Pancreas (tissue), 10 donors: ENCODE results near the gene PRKCH. TPM values are rescaled to one million over a fixed set of nuclear protein-coding genes. Genes with fewer than 3 reads are reported as not detected.

ENCODE experiments used
- ATAC-seq, 4 donors: fragments of 200-7000 bp; cut with Tn5 transposase; one replicate each; pipeline versions ENCODE4 v1.8.0 to v1.9.1; 2020; ENCODE audit warnings: mild to moderate bottlenecking in 4 of 4, moderate library complexity in 4 of 4
- DNase-seq, 6 donors: peaks; one replicate each; pipeline ENCODE4 v3.0.0-alpha.2; 2020
- FAIRE-seq: peaks from 2 replicates; lab custom pipeline; 2012; peaks lifted over from hg19 to GRCh38; lab: Jason Lieb, UNC
- H3K27ac ChIP-seq, 4 donors: fragments of 200-600 bp; sonication (generic); 1 replicate in 3 of 4; 2 replicates in 1 of 4; pipeline versions ENCODE4 v1.5.0 to v1.8.0; 2020
- H3K27me3 ChIP-seq, 4 donors: fragments of 200-600 bp; one replicate each; pipeline ENCODE4 v1.8.0; 2021
- H3K36me3 ChIP-seq, 3 donors: fragments of 200-600 bp; sonication (generic) in 1 of 3; one replicate each; pipeline versions ENCODE4 v1.5.0 to v1.8.0; 2020 to 2021
- H3K4me1 ChIP-seq, 3 donors: fragments of 200-600 bp; one replicate each; pipeline ENCODE4 v1.8.0; 2021
- H3K4me3 ChIP-seq, 4 donors: fragments of 200-600 bp; sonication (generic) in 2 of 4; one replicate each; pipeline versions ENCODE4 v1.5.0 to v1.8.0; 2020 to 2021
- H3K9me3 ChIP-seq, 4 donors: fragments of 200-600 bp; one replicate each; pipeline ENCODE4 v1.8.0; 2021
- WGBS, 2 donors: extraction: QIAGEN DNeasy Blood & Tissue Kit; methylation state at CpG; one replicate each; pipeline ENCODE4 v1.1.7; 2013; 5-methylcytosine and 5-hydroxymethylcytosine counted together
- intact Hi-C, 3 donors: fragments of 100-400 bp; cut with DNase I; formaldehyde crosslinking; loops; one replicate each; pipeline versions ENCODE4 v1.11.1 to v1.14.2; 2022
- polyA plus RNA-seq, 2 donors: library from polyadenylated mRNA; stranded (reverse); fragments of 200-250 nt; gene quantifications; one replicate each; pipeline ENCODE4 v1.2.3, GENCODE V29; 2013
- total RNA-seq, 6 donors: library from RNA; stranded (reverse); fragmentation: NEBNext Ultra II Directional in 4 of 6; extraction: Animal tissue kit (Norgen Biotek cat#: 25700) in 4 of 6; gene quantifications; one replicate each; pipeline versions ENCODE4 v1.2.1 to v1.2.4, GENCODE V29; 2021 to 2023
- TF ChIP-seq, protein P1 (sequence below), 4 donors: fragments of 200-600 bp; sonication (generic) in 3 of 4; IDR thresholded peaks; one replicate each; pipeline versions ENCODE4 v1.5.0 to v1.8.0; 2021; ENCODE audit warnings: antibody characterized with exemption in 4 of 4
- donor health status: healthy with polysubstance abuse.
- donor health status: DM: no; HTN: no; CAD: no; lungs with moderate emphysema.
- donor health status: DM: no; HTN: no; CAD: no.
- donor health status: control.
- donor health status: control.
- donor health status: Bipolar disorder and iron deficiency.
- donor health status: DM: yes; HTN: yes; CAD: no.
- donor health status: DM: no; HTN: no; CAD: no.
- donor health status: DM: no; HTN: no; CAD: no.
- donor health status: DM: yes; HTN: yes; CAD: no.

Gene PRKCH
- total and polyA plus RNA-seq, 8 donors: 3.6 to 16.9 (median 8.9) TPM

DNA sequence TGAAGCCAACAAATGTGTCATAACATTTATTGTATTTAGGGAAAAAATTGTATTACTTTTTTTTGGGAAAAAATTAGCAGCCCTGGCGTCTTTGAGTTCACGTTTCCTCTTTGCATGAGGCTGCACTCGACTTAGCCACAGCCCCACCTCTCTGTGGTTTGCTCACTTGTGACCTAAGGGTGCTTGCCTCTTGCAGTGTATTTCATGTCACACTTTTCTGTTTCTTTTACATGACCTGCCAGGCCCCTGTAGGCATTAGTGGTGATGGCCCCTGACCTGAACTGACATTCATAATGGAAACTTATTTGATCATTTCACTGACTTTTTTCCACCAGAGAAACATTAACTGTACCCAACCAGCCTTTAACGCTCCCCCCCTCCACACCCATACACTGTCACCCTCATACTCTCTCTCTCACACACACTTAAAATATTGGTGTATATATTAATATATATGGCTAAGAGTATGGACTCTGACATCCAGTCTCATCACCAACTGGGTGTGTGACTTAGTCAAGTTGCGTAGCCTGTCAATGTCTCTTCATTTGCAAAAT lies 122.9 kb downstream of the PRKCH start:
- no peaks in the 10 kb centered on the region for H3K27me3 ChIP-seq
- H3K9me3 ChIP-seq: no peaks in the 10 kb centered on the region
- H3K27ac ChIP-seq: no peak overlapping the region
- 86 to 91% methylated on average over 5 of the region's 5 CpGs for WGBS, 2 donors
- DNase-seq (no peak), FAIRE-seq (no peak), ATAC-seq (peak in 2 of 4 donors; percentile 45 to 46)
- intact Hi-C loops: no loop called here
- H3K4me3 ChIP-seq: no peak overlapping the region
- TF ChIP-seq, protein P1, sequence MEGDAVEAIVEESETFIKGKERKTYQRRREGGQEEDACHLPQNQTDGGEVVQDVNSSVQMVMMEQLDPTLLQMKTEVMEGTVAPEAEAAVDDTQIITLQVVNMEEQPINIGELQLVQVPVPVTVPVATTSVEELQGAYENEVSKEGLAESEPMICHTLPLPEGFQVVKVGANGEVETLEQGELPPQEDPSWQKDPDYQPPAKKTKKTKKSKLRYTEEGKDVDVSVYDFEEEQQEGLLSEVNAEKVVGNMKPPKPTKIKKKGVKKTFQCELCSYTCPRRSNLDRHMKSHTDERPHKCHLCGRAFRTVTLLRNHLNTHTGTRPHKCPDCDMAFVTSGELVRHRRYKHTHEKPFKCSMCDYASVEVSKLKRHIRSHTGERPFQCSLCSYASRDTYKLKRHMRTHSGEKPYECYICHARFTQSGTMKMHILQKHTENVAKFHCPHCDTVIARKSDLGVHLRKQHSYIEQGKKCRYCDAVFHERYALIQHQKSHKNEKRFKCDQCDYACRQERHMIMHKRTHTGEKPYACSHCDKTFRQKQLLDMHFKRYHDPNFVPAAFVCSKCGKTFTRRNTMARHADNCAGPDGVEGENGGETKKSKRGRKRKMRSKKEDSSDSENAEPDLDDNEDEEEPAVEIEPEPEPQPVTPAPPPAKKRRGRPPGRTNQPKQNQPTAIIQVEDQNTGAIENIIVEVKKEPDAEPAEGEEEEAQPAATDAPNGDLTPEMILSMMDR (IDR thresholded peaks at IDR 0.05): no peak
- peaks cover 0 to 6% (median 0%) of the 10 kb centered on the region in 3 donors for H3K4me1 ChIP-seq
- H3K36me3 ChIP-seq: no peaks in the 10 kb centered on the region

DNA sequence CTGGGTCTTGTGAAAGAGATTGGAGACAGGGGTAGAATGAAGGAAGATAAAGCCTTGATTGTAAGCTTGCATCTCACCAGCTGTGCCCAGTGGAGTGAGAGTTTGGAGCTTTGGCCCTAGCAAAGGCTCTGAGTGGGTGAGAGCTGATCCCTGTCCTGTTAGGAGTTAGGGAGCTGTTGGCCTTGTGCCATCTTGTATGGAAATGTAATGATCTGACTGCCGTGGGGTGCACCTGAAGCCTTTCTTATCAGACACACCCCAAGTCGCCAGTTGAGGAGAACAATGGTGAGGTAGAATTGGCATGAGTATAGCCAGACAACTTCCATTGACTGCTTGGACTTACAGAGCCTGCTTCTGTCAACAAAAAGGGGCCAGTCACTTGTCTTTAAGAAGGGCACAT lies 130.1 kb downstream of the PRKCH start:
- Histone ChIP-seq H3K27ac (no peak overlapping the region), H3K9me3 (no peaks in the 10 kb centered on the region), H3K27me3 (no peaks in the 10 kb centered on the region), H3K36me3 (no peaks in the 10 kb centered on the region), H3K4me1 (no peaks in the 10 kb centered on the region), H3K4me3 (no peak overlapping the region)
- TF ChIP-seq, protein P1 (IDR thresholded peaks at IDR 0.05): no peak
- intact Hi-C loops: loop anchor here in 1 of 3 donors (10.0 kb wide), 1 partner anchor 157 kb away; no protein-coding TSS in a partner anchor
- no peak for ATAC-seq
- DNase-seq: no peak
- FAIRE-seq: no peak
- WGBS, 2 donors: 52 to 73% methylated on average over 2 of the region's 2 CpGs

DNA sequence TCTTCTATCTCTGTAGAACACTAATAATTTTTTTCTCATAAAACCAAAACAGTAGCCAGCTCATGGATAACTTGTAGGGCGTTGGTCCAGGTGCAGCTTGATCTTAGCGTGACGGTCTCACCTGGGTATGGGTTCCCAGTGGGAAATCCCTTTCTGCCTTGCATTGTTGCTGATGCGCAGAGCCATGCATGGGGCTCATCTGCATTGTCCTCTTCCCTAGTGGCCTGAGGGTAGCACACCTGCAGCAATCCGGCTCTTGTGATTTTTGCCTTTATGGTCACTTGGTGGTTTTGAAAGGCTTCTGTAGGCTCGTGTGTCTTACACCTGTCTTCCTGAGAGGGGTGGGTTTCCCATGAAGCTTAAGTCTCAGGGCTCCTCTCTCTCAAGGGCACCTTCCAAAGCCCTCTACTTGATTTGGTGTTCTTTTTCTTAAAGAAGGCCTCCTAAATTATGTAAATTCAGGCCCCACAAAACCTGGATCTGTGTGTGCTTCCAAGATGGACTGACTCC lies 130.6 kb downstream of the PRKCH start:
- FAIRE-seq (no peak), ATAC-seq (no peak), DNase-seq (no peak)
- WGBS, 2 donors: 91 to 93% methylated on average over 6 of the region's 6 CpGs
- Histone ChIP-seq H3K4me1 (no peaks in the 10 kb centered on the region), H3K27me3 (no peaks in the 10 kb centered on the region), H3K27ac (no peak overlapping the region), H3K4me3 (no peak overlapping the region), H3K9me3 (no peaks in the 10 kb centered on the region), H3K36me3 (no peaks in the 10 kb centered on the region)
- intact Hi-C loops: loop anchor here in 1 of 3 donors (10.0 kb wide), 1 partner anchor 157 kb away; no protein-coding TSS in a partner anchor
- TF ChIP-seq, protein P1 (IDR thresholded peaks at IDR 0.05): no peak

DNA sequence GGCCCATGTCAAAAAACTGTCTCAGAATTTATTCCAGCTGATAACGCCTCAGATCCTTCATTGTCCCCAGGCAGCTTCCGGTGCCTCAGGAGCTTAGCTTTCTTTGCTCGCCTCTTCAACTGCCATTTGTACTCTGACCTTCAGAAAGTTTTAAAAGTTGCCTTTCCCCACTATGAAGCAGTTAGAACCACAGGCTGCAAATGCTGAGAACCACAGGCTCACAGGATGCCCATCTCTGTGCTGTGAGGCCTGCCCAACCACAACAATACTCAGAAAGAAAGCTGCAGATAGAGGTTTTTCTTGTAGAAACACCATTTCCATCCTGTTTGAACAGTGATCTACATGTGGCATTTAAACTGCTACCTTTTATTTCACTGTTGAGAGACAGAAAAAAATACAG lies 131.1 kb downstream of the PRKCH start:
- no peak for ATAC-seq
- no peak for DNase-seq
- TF ChIP-seq, protein P1 (IDR thresholded peaks at IDR 0.05): no peak
- WGBS, 2 donors: 91% methylated on average over 3 of the region's 3 CpGs
- Histone ChIP-seq H3K36me3 (no peaks in the 10 kb centered on the region), H3K4me1 (no peaks in the 10 kb centered on the region), H3K4me3 (no peak overlapping the region), H3K9me3 (no peaks in the 10 kb centered on the region), H3K27me3 (no peaks in the 10 kb centered on the region), H3K27ac (no peak overlapping the region)
- no peak for FAIRE-seq
- intact Hi-C loops: loop anchor here in 1 of 3 donors (10.0 kb wide), 1 partner anchor 158 kb away; no protein-coding TSS in a partner anchor
